Measurements from ENCODE around the gene FMO3. TPM values are rescaled to one million over a fixed set of nuclear protein-coding genes. Genes with fewer than 3 reads are reported as not detected.

FMO3 gene
- total RNA-seq, 4 donors from 2014 or later: 0.39 to 9.1 (median 1.5) TPM

- H3K27ac ChIP-seq: no peak overlapping the region
- intact Hi-C loops (cut with DNase I): no loop called here
Observed at GRCh38 chr1:171107262-171107940, 16.7 kb downstream of the FMO3 start.

GRCh38 chr1:171107969-171108368, 17.3 kb downstream of the FMO3 start:
- TF ChIP-seq CTCF (IDR thresholded peaks at IDR 0.05): no peak
- no peak for TF ChIP-seq POLR2A (IDR thresholded peaks at IDR 0.05)
- intact Hi-C loops (cut with DNase I): no loop called here
- H3K27me3 ChIP-seq: no peaks in the 10 kb centered on the region
- H3K9me3 ChIP-seq: no peaks in the 10 kb centered on the region
- DNase-seq: no peak
- WGBS, 2 donors: 94% methylated on average over 8 of the region's 8 CpGs
- H3K27ac ChIP-seq: no peak overlapping the region
- no peak overlapping the region for H3K4me3 ChIP-seq (replicated peaks in 1 of 3)
- no peaks in the 10 kb centered on the region for H3K36me3 ChIP-seq
- no peaks in the 10 kb centered on the region for H3K4me1 ChIP-seq

More at GRCh38 chr1:171107262-171107940, 16.7 kb downstream of the FMO3 start:
- no peaks in the 10 kb centered on the region for H3K9me3 ChIP-seq
- 72 to 83% methylated on average over 3 of the region's 3 CpGs for WGBS, 2 donors
- no peaks in the 10 kb centered on the region for H3K36me3 ChIP-seq
- no peak for DNase-seq
- TF ChIP-seq CTCF (IDR thresholded peaks at IDR 0.05) (no peak), POLR2A (IDR thresholded peaks at IDR 0.05) (no peak)
- no peak overlapping the region for H3K4me3 ChIP-seq (replicated peaks in 1 of 3)
- no peaks in the 10 kb centered on the region for H3K27me3 ChIP-seq
- H3K4me1 ChIP-seq: no peaks in the 10 kb centered on the region

GRCh38 chr1:171109966-171110365, 19.3 kb downstream of the FMO3 start:
- H3K9me3 ChIP-seq: no peaks in the 10 kb centered on the region
- no peak overlapping the region for H3K4me3 ChIP-seq (replicated peaks in 1 of 3)
- TF ChIP-seq POLR2A (IDR thresholded peaks at IDR 0.05) (no peak), CTCF (IDR thresholded peaks at IDR 0.05) (no peak)
- H3K4me1 ChIP-seq: no peaks in the 10 kb centered on the region
- WGBS, 2 donors: 92 to 93% methylated on average over 7 of the region's 7 CpGs
- no peak for DNase-seq
- no peaks in the 10 kb centered on the region for H3K27me3 ChIP-seq
- H3K36me3 ChIP-seq: no peaks in the 10 kb centered on the region
- intact Hi-C loops (cut with DNase I): no loop called here
- H3K27ac ChIP-seq: no peak overlapping the region

GRCh38 chr1:171110621-171111326, 20.1 kb downstream of the FMO3 start:
- no peaks in the 10 kb centered on the region for H3K36me3 ChIP-seq
- no peaks in the 10 kb centered on the region for H3K27me3 ChIP-seq
- H3K4me3 ChIP-seq (replicated peaks in 1 of 3): no peak overlapping the region
- no peak overlapping the region for H3K27ac ChIP-seq
- no peaks in the 10 kb centered on the region for H3K9me3 ChIP-seq
- no peak for TF ChIP-seq POLR2A (IDR thresholded peaks at IDR 0.05)
- no peak for TF ChIP-seq CTCF (IDR thresholded peaks at IDR 0.05)
- intact Hi-C loops (cut with DNase I): no loop called here
- H3K4me1 ChIP-seq: no peaks in the 10 kb centered on the region
- no peak for DNase-seq
- WGBS, 2 donors: 62 to 76% methylated on average over 7 of the region's 7 CpGs

- no peak for DNase-seq
- H3K36me3 ChIP-seq: no peaks in the 10 kb centered on the region
- intact Hi-C loops (cut with DNase I): no loop called here
- H3K4me3 ChIP-seq (replicated peaks in 1 of 3): no peak overlapping the region
- H3K27ac ChIP-seq: no peak overlapping the region
- WGBS, 2 donors: 88 to 89% methylated on average over 3 of the region's 3 CpGs
- H3K4me1 ChIP-seq: peaks cover 0 to 3% of the 10 kb centered on the region in 2 donors
- TF ChIP-seq CTCF (IDR thresholded peaks at IDR 0.05) (no peak), POLR2A (IDR thresholded peaks at IDR 0.05) (no peak)
- no peaks in the 10 kb centered on the region for H3K9me3 ChIP-seq
- H3K27me3 ChIP-seq: no peaks in the 10 kb centered on the region
Observed at GRCh38 chr1:171112119-171112518, 21.4 kb downstream of the FMO3 start.
